Keratinocyte (primary cell): ENCODE data around the gene LIMA1.

Experiments used
- CTCF ChIP-seq, 3 experiments: IDR thresholded peaks in 1 of 3; conservative IDR thresholded peaks in 1 of 3; optimal IDR thresholded peaks in 1 of 3; 2 replicates in 2 of 3; 3 replicates in 1 of 3; pipeline versions ENCODE3 to v1.5.1; 2011; ENCODE audit warnings: low read length in 3 of 3, mild to moderate bottlenecking in 3 of 3, moderate library complexity in 2 of 3, control low read depth in 1 of 3, inconsistent platforms in 1 of 3; ENCODE audit not compliant: insufficient read depth in 2 of 3; ENCODE audit errors: extremely low read depth in 1 of 3
- EZH2 ChIP-seq: IDR thresholded peaks from one replicate; pipeline ENCODE4 v1.6.1; 2012; ENCODE audit warnings: inconsistent platforms, mild to moderate bottlenecking, low read length, moderate library complexity

GRCh38 chr12:50203691-50204090 lies 79.6 kb downstream of the LIMA1 start:
- TF ChIP-seq CTCF (optimal IDR thresholded peaks at IDR 0.05 in 1 of 3, IDR thresholded peaks at IDR 0.05 in 1 of 3, conservative IDR thresholded peaks at IDR 0.05 in 1 of 3; ENCODE audit: extremely low read depth in 1 of 3, insufficient read depth in 2 of 3, low read length in 3 of 3): no peak
- no peak for TF ChIP-seq EZH2
